ENCODE measurements around the gene C10orf90.

Gene C10orf90

GRCh38 chr10:126422567-126422966 lies 247.9 kb downstream of the C10orf90 start:
- DNase-seq (ENCODE audit: low spot score), result no peak

GRCh38 chr10:126421756-126422256 lies 248.7 kb downstream of the C10orf90 start:
- DNase-seq (ENCODE audit: low spot score), result peak; percentile 92

GRCh38 chr10:126420567-126421300 lies 249.8 kb downstream of the C10orf90 start:
- DNase-seq (ENCODE audit: low spot score), result no peak

GRCh38 chr10:126417220-126417825 lies 253.2 kb downstream of the C10orf90 start:
- no peak for DNase-seq (ENCODE audit: low spot score)

- DNase-seq (ENCODE audit: low spot score), result peak; percentile 16
Observed at GRCh38 chr10:126409821-126410220, 260.7 kb downstream of the C10orf90 start.

- DNase-seq (ENCODE audit: low spot score), result no peak
Observed at GRCh38 chr10:126408953-126409641, 261.4 kb downstream of the C10orf90 start.

GRCh38 chr10:126407831-126408230 lies 262.7 kb downstream of the C10orf90 start:
- no peak for DNase-seq (ENCODE audit: low spot score)

- no peak for DNase-seq (ENCODE audit: low spot score)
Observed at GRCh38 chr10:126405239-126405775, 265.2 kb downstream of the C10orf90 start.

- DNase-seq (ENCODE audit: low spot score), result no peak
Observed at GRCh38 chr10:126402721-126403695, 267.5 kb downstream of the C10orf90 start.

- DNase-seq (ENCODE audit: low spot score), result no peak
Observed at GRCh38 chr10:126400641-126401040, 269.9 kb downstream of the C10orf90 start.

- no peak for DNase-seq (ENCODE audit: low spot score)
Observed at GRCh38 chr10:126398924-126399323, 271.6 kb downstream of the C10orf90 start.

- DNase-seq (ENCODE audit: low spot score), result no peak
Observed at GRCh38 chr10:126398383-126398743, 272.1 kb downstream of the C10orf90 start.

GRCh38 chr10:126397640-126398382 lies 272.7 kb downstream of the C10orf90 start:
- peak; percentile 49 for DNase-seq (ENCODE audit: low spot score)

- DNase-seq (ENCODE audit: low spot score), result no peak
Observed at GRCh38 chr10:126397156-126397555, 273.3 kb downstream of the C10orf90 start.

GRCh38 chr10:126394948-126395347 lies 275.5 kb downstream of the C10orf90 start:
- no peak for DNase-seq (ENCODE audit: low spot score)

- DNase-seq (ENCODE audit: low spot score), result no peak
Observed at GRCh38 chr10:126393076-126393475, 277.4 kb downstream of the C10orf90 start.

GRCh38 chr10:126392469-126392868 lies 278.0 kb downstream of the C10orf90 start:
- peak; percentile 6 for DNase-seq (ENCODE audit: low spot score)

- no peak for DNase-seq (ENCODE audit: low spot score)
Observed at GRCh38 chr10:126392068-126392467, 278.4 kb downstream of the C10orf90 start.

GRCh38 chr10:126391192-126391885 lies 279.2 kb downstream of the C10orf90 start:
- no peak for DNase-seq (ENCODE audit: low spot score)

- no peak for DNase-seq (ENCODE audit: low spot score)
Observed at GRCh38 chr10:126390324-126390723, 280.2 kb downstream of the C10orf90 start.

Data from SW480 (cell line).